Fibroblast of skin of back (primary cell): ENCODE results near the gene HRH3.

Experiments
- DNase-seq: peaks from one replicate; pipeline ENCODE4 v3.0.0-alpha.2; 2013

HRH3 gene

DNA sequence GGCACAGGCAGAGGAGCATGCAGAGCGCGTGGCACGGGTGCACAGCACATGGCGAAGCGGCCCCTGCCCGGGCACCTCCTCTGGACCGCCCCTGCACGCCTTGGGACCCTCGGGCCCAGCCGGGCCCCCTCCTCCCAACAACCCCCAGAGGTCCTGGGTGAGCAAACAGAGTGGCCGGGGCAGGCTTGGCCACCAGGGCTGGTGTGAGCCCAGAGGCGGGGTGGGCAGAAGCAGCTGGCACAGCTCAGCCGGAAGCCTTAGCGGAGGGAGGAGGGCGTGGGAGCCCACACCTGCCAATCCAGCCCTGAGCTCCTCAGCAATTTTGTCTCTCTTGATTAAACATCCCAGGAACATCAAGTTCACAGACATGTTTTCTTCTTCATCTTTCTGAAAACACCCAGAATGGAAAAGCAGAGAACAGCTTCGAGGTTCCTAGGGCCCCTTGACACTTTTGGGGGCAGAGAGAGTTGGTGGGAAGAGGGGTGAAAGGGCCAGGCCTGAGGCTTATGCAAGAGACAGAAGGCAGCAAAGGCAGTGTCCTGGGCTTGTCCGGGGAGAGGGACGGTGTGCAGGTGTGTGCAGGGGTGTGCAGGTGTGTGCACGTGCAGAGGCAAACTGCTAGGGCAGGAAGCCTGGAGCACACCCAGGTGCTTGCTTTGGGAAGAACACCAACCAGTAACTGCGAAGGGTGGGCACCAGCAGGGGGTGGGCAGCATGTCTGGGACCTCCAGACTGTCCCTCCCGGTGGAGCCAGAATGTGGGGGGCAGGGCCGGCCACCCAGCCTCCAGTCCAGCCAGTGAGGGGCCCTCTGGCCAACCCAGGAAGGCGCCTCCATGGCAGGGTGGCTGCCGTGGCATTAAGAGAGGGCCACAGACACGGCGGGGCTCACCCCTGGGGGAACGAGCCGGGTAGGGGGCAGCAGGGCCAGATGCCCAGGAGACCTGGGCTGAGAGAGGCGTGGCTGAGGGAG is 4.8 kb downstream of the HRH3 start:
- DNase-seq: no peak

DNA sequence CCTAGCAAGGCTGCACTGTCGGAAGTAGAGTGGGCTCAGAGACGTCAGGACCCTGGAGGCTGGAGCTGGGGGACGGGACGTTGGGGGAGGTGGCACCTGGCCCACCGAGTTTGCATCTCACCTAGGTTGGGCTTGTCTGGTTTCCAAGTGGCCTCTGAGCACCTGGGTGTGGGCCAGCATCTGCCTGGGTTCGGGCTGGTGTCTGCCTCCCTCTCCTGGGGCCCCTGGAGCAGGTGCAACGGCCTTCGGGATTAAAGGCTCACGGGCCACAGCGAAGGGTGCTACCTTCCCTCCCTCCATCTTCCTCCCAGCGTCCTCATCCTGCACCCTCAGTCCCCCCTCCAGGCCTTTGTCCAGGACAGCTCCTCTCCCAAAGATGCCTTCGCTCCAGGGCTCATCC is 6.0 kb downstream of the HRH3 start:
- no peak for DNase-seq

DNA sequence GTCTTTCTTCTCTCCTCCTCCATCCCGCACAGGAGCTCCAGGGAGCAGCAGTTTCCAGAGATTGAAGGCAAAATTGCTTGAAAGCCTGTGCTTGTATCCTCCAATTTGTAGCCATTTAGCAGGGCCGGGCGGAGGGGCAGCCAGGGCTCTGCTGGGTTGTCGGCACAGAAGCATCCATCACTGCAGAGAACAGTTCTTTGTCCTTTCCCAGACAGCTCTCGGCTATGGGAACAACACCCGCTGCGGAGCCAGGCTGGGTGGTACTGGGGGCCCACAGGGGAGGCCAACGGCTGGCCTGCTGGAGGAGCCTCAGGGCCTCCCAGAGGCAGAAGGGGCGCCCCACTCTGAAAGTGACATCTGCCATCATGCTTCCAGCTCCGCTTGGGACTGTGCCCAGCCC is 7.8 kb downstream of the HRH3 start:
- DNase-seq: no peak

DNA sequence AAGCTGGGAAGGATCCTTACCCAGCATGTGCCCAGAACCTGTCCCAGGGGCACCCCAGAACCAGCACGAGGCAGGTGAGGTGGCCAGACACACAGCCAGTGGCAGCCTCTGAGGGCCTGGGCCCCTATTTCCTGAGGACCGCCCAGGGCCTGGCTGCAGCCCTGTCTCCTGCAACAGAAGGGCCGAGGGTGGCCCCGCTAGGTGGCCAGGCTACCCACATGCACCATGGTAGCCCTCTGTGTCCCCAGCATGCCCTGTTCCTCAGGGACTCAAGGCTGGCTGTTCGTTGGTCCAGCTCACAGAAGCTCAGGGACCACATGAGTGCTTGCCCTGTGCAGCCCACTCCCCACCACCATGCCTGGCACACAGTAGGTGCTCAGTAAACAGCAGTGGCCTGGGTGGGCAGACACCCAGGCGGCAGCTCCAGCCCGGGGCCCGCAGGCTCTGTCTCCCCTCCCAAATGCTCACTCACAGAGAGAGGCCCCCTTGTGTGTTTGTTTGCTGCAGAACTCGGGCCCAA is 8.2 kb downstream of the HRH3 start:
- DNase-seq: no peak

DNA sequence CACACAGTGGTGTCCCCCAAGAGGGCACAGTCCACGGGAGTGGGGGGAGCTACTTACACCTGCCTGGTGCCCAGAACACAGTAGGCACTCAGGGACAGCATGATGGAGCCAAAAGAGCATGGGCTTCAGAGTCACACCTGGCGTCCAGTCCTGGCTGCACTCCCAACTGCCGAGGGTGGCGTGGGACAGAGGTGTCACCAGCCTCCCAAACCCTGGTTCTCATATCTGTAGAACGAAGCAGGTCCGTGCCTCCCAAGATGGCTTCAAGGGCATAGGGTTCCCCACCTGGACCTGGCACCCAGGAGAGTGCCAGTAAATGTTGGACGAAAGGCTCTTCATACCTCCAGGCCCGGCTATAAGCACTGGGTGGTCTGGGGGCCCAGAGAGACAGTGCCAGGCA is 8.9 kb downstream of the HRH3 start:
- DNase-seq: no peak

DNA sequence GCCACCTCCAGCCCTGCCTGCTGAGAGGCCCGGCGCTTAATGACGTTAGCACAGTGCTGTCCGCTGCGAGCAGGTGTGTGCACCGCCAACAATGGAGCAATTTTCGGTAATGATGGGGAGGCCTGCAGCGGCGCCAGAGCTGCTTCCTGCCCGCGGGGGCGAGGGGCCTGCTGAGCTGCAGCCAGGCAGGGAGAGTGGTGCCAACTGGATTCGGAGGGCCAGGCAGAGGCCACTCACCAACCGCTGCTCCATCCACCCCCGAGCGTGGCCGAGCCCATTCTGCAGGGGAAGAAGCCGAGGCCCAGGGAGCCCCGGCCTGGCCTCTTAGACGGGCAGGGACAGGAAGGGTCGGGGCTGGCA is 9.6 kb downstream of the HRH3 start:
- no peak for DNase-seq

DNA sequence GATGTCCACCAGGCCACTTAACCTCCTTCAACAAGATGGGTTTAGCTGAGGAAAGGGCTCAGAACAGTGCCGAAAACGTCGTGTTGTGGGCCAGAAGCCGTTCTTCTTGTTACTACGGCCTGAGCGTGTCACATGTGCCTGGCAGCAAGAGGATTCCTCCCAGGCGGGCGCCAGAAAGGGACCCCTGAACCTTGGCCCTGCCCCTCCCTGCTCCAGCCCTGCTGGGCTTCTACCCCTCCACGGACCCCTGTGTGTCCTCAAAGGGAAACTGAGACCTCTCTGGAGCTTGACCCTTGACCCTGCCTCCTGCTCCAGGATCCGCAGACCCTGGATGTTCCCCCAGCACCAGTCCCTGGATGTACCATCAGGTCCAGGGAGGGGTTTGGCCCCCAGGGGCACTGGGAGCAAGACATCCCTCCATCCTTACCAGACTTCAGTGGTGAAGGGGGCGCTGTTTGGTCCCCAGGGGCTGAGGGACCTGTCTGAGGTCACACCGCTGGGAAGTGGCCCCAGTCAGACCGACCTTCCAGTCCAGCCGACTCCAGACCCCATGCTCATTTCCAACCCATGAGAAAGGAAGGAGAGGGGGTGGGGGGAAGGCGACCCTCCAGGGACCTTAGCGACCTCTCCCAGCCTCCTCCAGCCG is 10.1 kb downstream of the HRH3 start:
- no peak for DNase-seq

DNA sequence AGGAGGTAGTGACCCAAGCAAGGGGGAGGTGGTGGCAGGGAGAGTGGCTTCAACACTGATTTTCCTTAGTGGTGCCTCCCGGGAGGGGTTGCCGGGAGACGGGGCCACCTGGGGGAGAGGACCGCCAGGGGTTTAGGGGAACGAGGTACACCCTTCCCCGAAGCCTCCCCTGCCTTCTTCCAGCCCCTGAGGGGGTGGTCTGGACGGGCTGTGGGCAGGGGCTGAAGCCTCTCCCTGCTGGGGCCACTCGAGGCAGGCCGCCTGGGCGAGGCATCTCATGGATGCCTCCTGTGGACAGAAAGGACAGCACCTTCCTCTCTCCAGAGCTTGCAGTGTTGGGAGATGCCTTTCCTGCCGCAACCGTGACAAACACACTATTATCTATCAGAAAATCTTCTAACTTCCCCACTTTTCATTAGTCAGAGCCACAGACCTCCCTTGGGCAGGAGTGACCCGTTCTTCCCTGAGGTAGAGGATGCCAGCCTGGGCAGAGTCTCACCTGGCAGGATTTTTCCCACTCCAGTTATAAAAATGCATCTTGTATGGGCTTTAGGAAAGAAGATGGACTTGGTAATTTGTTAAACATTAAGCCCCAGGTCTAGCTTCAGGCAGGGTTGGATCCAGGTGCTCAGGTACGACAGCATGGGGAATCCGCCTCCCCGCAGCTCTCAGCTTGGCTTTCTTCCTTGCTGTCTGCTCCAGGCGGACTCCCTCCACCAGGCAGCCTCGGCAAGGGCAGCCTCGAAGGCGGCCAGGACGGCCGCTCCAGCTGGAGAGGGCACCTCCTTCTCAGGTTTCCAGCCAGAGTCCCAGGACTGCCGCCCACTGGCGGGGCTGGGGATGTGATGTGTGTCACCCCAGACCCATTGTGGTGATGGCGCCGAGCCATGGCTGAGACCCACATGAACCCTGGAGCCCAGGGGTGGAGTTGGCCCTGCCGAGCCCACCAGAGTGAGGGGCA is 11.0 kb downstream of the HRH3 start:
- DNase-seq: no peak

DNA sequence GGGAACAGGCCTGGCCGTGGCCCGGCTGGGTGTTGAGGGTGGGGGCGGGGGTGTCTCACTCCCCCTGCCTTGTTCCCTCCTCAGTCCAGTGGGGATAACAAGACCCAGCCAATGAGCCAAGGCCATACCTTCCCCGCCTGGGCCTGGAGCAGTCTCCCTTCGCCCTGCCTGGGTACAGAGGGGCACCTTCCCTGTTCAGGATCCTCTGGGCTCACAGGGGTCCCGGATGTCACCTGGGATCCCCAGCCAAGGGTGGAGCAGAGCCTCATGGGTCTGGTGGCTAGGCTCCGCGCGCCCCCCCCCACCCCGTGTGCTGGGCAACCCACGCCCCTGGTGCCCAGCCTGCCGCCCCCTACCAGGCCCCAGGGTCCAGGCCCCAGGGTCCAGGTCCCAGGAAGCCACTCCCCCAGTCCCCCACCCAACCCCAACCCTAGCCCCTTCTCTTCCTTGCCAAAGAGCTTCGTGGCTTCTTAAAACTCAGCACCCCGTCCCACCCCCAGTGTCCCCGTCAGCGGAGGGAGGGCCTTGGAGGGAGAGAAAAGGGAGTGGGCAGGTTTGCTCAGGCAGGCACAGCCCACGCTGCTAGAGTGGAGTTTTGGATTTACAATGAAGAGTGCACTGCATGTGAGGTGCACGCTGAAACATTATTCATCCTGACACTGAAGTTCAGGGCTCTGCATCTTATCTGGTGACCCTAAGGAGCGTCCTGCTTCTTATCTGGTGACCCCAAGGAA is 11.8 kb downstream of the HRH3 start:
- no peak for DNase-seq

DNA sequence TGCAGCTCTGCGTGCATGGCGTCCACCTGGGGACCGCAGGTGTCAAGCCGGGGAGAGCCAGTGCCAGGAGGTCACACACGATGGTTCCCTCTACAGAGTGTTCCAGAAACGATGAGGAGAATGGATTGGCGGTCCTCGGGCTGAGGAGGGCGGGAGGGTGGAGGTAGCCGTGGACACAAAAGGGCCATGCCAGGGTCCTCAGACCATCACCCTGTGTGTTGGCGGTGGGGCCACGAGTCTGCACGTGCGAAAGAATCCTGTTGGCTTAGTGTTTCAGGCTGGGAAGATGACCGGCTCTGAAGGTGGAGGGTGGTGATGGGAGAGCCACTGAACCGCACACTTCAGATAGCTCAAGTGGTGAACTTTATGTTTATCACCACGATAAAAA is 13.7 kb downstream of the HRH3 start:
- DNase-seq: no peak

DNA sequence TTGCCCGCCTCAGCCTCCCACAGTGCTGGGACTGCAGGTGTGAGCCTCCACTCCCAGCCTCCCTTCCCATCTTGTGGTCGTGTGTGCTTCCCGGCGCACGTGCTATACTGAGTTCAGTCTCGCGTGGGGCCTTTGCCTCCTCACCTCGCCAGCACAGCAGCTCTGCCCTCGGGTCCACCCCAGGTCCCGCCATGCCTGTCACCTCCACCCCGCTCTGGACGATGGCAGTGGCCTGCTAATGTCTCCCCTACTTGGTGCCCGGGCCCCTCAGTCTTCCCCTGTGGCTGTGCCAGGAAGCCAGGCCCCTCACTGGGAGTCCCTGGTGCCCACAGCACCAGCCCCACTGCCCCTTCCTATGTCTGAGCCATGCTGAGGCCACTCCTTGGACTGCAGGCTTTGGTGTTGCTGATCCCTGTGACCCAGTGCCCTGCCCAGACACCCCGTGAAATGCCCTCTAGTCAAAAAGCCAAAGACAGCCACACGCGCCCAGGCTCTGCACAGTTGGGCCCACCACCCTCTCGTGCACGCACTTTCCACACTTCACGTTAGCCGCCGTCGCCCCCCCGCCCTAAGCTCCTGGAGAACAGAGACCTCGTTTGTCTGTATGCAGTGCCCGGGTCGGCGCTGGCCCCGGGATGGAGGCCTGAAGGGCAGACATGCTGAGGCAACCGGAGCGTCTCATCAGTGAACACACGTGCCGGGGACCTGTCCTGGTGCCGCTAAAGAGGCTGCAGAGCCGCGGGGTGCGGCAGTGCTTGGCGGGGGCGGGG is 14.3 kb downstream of the HRH3 start:
- no peak for DNase-seq

DNA sequence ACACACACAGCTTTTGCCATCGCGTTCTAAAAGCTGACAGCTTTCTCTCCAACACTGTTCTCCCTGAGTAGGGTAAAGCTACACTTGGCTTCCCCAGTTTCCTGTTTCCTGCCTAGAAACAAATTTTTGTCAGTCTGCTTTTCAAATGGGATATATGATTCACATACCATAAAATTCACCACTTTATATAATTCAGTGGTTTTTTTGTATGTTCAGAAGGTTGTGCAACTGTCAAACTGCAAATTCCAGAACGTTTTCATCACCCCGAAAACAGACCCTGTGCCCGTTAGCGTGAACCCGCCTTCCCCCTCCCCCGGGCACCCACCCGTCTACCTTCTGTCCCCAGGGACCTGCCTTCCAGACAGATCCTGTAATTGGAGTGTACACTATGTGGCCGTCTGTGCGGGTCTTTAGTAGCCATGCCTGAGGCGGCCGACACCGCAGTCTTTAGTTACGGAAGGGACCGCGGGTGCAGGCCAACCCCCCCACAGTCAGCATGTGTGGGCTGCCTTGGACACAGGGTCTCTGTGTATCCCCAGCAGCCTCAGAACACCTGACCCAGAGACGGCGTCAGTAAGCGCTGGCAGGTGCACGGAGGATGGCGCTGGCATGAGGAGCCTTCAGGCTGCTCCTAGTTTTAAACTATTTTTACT is 16.6 kb downstream of the HRH3 start:
- peak; percentile 60 for DNase-seq

DNA sequence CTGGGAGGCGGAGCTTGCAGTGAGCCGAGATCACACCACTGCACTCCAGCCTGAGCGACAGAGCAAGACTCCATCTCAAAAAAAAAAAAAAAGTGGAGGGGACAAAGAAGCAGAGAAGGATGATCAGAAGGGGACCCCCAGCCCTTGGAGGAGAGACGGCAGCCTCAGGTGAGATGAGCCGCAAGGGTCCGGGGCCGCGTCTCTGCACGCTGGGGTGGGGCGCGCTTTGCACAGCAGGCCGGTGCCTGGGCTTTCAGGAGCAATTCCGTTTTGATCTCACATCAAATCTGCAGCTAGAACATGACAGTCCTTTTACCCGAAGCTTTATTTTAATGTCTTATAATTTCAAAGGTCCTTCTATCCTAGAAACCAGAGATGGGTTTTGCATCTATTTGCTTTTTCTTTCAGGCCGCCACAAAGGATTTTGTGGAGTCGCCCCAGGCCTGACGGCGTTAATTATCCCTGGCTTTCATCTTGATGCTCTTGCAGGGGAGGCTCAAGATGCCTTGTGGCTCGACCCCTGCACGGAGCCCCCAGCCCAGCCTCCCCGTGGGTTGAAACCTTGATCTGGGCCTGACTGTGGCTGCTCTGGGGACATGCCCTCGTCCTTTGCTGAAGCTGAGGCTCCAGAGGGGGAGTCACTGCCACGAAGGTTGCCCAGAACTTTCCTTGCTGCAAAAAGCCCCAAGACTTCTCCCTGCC is 17.3 kb downstream of the HRH3 start:
- DNase-seq: no peak

DNA sequence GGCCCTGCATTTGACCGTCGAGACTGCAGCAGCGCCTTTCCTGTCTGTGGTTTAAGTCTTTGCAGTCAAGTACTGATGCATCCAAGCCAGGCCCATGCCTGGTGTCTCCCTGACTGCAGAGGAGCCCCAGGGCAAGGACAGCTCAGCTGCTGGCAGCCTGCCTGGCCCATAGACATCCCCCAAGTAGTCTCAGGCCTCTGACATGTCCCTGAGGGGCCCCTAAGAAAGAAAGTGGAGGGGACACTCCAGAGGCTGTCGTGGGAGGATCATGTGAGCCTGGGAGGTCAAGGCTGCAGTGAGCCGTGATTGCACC is 18.0 kb downstream of the HRH3 start:
- peak; percentile 28 for DNase-seq

DNA sequence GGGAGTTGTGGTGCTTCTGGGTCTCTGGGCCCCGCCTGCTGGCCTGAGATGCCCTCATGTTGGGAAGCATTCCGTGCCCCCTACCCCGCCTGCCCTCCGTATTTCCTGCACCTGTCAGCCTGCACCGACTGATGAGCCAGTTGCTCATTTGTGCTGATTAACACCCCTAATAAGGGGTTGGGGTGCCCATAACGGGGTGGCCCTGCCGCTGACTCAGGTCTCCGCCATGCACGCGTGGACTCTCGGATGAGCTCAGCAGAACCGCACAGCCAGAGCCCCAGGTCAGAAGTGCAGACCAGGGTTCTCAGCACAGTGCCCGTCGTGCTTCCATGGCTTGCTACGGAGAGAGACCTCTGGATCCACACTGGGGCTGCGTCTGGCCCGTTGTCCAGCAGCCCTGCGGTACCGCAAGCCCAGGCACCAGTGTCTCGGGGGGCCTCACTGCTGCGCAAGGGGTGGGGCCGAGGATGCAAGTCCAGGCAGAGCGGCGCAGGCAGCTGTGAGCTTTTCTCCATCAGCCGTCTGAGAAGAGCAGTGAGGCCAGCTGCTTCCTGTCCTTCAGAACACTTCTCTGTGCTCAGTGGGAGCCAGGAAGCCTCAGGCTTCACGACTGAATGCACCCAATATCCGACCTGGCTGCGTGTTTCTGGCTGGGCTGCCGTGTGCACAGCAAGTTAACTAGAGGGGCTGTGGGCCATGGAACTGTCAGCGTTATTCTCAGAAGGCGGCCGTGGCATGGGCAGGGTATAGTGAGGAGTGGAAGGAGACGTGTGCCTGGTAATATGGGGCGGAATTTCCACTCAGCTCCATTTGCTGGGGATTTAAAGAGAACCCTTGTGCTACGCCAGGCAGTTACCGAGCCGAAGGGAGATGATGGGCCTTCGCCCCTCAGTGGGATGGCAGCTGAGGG is 18.6 kb downstream of the HRH3 start:
- no peak for DNase-seq

DNA sequence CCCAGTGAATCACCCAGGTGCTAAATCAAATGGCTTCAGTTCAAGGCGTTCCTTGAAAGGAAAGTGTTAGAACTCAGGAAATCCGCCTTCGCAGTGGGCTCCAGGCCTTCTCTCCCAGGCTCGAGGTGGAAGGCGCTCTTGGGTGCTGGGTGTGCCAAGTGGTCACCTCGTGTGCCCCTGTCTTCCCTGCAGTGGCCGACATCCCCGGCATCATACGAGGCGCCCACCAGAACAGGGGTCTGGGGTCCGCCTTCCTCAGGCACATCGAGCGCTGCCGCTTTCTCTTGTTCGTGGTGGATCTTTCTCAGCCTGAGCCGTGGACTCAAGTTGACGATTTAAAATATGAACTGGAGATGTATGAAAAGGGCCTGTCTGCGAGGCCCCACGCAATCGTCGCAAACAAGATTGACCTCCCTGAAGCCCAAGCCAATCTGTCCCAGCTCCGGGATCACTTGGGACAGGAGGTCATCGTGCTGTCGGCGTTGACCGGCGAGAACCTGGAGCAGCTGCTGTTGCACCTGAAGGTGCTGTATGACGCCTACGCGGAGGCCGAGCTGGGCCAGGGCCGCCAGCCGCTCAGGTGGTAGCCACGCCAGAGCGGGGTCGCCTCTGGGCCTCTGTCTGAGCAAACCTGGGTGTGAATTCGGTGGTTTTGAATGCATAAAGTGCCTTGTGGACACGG is 19.4 kb downstream of the HRH3 start:
- no peak for DNase-seq

DNA sequence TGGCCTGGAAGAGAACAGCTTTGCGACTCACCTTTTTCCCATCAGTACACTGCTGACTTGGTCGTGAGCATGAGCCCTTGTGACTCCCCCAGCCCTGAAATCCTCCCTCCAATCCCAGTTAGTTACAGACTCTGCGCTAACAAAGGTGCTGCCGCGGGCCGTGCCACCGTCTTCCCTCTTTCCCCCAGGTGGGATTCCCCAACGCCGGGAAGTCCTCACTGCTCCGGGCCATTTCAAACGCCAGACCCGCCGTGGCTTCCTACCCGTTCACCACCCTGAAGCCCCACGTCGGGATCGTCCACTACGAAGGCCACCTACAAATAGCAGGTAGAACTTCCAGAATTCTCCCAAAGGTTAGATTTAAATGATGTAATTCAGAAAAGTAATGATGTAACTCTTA is 21.1 kb downstream of the HRH3 start:
- DNase-seq: no peak

DNA sequence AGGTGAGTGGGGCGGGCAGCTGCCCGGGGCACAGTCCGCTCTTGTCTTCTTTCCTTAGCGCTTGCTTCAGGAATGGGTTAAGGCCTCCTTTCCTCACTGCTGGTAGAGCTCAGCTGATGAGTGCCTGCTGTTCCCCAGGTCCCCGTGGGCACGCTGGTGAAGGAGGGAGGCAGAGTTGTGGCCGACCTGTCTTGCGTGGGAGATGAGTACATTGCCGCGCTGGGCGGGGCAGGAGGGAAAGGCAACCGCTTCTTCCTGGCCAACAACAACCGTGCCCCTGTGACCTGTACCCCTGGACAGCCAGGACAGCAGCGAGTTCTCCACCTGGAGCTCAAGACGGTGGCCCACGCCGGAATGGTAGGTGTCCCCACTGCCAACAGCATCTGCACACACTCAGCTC is 21.6 kb downstream of the HRH3 start:
- no peak for DNase-seq

DNA sequence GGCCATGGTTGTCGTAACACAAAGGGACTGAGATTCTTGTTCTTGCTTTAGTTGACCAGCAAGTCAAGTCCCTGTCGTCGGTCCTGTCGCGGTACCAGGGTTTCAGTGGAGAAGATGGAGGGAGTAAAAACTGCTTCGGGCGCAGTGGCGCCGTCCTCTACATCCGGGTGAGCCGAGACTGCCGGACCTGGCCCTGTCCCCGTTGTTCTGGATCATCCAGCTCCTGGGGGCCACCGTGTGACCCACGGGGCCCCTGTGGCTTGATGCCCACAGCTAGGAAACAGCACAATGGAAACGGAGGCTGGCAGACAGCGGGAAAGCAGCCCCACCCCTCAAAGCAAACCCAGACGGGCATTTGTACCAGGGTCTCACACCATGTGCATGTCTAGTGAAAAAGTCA is 22.3 kb downstream of the HRH3 start:
- DNase-seq: no peak
